Left ventricle myocardium inferior (tissue), 1 donor: ENCODE data around the gene MRFAP1L1. TPM values are rescaled to one million over a fixed set of nuclear protein-coding genes. Genes with fewer than 3 reads are reported as not detected.

ENCODE experiments used
- DNase-seq: peaks from one replicate; pipeline ENCODE4 v3.0.0-alpha.2; 2020
- H3K27ac ChIP-seq: fragments of 200-600 bp; replicated peaks from 2 replicates; pipeline ENCODE4 v1.8.0; 2021
- H3K27me3 ChIP-seq: fragments of 200-600 bp; 2 replicates; pipeline ENCODE4 v1.8.0; 2021; ENCODE audit warnings: low read depth
- H3K36me3 ChIP-seq: fragments of 200-600 bp; 2 replicates; pipeline ENCODE4 v1.8.0; 2021
- H3K4me1 ChIP-seq: fragments of 200-600 bp; 2 replicates; pipeline ENCODE4 v1.8.0; 2021
- H3K4me3 ChIP-seq: fragments of 200-600 bp; 2 replicates; pipeline ENCODE4 v1.8.0; 2021; ENCODE audit warnings: mild to moderate bottlenecking, moderate library complexity
- H3K9me3 ChIP-seq: fragments of 200-600 bp; replicated peaks from 2 replicates; pipeline ENCODE4 v1.8.0; 2021
- intact Hi-C: fragments of 100-400 bp; cut with micrococcal nuclease; formaldehyde crosslinking; loops from one replicate; pipeline ENCODE4 v1.11.0; 2022
- total RNA-seq: library from RNA; stranded (reverse); fragmentation: NEBNext Ultra II Directional; extraction: Animal tissue kit (Norgen Biotek cat#: 25700); gene quantifications from one replicate; pipeline ENCODE4 v1.2.1, GENCODE V29; 2021
- TF ChIP-seq, protein P1 (sequence below): fragments of 200-600 bp; IDR thresholded peaks from 2 replicates; pipeline ENCODE4 v1.8.0; 2021; ENCODE audit warnings: antibody characterized with exemption, mild to moderate bottlenecking, borderline replicate concordance
- donor health status: DM: no; HTN: yes; CAD: no; lungs with severe emphysema.

MRFAP1L1 gene
- total RNA-seq, 1 donor from 2014 or later, result 41.5 TPM

DNA sequence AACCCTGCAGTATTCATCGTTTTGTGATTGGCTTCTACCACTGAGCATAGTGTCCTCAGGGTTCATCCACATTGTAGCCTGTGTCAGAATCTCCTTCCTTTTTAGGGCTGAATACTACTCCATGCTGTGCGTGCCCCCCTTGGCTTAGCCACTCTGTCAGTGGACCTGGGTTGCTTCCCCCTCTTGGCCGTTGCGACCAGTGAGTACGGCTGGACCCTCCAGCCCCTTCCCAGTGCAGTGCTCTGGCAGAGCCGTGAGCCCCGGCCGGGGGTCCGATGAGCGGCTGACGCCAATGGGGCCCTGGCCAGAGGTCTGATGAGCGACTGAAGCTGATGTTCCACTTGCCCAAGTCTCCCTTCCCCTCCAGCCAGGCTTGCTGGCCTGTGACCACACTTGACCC, 13.2 kb upstream of the MRFAP1L1 start:
- Histone ChIP-seq H3K4me3 (no peak overlapping the region), H3K27ac (no peak overlapping the region), H3K9me3 (no peaks in the 10 kb centered on the region), H3K4me1 (peaks cover 18% of the 10 kb centered on the region), H3K36me3 (no peaks in the 10 kb centered on the region), H3K27me3 (no peaks in the 10 kb centered on the region)
- intact Hi-C loops, result loop anchor here (10.0 kb wide), 1 partner anchor 332 kb away; no protein-coding TSS in a partner anchor
- DNase-seq, result no peak
- TF ChIP-seq, protein P1, sequence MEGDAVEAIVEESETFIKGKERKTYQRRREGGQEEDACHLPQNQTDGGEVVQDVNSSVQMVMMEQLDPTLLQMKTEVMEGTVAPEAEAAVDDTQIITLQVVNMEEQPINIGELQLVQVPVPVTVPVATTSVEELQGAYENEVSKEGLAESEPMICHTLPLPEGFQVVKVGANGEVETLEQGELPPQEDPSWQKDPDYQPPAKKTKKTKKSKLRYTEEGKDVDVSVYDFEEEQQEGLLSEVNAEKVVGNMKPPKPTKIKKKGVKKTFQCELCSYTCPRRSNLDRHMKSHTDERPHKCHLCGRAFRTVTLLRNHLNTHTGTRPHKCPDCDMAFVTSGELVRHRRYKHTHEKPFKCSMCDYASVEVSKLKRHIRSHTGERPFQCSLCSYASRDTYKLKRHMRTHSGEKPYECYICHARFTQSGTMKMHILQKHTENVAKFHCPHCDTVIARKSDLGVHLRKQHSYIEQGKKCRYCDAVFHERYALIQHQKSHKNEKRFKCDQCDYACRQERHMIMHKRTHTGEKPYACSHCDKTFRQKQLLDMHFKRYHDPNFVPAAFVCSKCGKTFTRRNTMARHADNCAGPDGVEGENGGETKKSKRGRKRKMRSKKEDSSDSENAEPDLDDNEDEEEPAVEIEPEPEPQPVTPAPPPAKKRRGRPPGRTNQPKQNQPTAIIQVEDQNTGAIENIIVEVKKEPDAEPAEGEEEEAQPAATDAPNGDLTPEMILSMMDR, result no peak

DNA sequence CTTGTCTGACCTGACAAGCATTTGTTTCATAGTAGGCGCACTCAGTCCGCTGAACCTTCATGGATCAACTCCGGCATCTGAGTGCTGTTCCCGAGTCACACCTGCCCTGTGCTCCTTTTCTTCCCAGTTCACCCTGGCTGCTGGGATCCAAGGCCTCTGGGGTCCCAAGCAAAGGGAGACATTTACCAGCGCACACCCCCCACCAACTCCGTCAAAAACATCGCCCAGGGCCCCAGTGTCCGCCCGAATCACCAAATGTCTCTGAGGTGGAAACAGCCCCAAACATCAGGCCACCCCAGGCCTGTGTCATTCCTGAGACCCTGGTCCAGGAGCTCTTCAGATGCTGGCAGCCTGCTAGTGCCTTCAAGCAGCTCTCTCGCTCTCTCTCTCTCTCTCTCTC, 11.5 kb upstream of the MRFAP1L1 start:
- Histone ChIP-seq H3K4me3 (no peak overlapping the region), H3K27me3 (no peaks in the 10 kb centered on the region), H3K36me3 (no peaks in the 10 kb centered on the region), H3K4me1 (peaks cover 34% of the 10 kb centered on the region), H3K27ac (no peak overlapping the region), H3K9me3 (no peaks in the 10 kb centered on the region)
- intact Hi-C loops, result loop anchor here (10.0 kb wide), 1 partner anchor 334 kb away; no protein-coding TSS in a partner anchor
- no peak for DNase-seq
- TF ChIP-seq, protein P1, result no peak

DNA sequence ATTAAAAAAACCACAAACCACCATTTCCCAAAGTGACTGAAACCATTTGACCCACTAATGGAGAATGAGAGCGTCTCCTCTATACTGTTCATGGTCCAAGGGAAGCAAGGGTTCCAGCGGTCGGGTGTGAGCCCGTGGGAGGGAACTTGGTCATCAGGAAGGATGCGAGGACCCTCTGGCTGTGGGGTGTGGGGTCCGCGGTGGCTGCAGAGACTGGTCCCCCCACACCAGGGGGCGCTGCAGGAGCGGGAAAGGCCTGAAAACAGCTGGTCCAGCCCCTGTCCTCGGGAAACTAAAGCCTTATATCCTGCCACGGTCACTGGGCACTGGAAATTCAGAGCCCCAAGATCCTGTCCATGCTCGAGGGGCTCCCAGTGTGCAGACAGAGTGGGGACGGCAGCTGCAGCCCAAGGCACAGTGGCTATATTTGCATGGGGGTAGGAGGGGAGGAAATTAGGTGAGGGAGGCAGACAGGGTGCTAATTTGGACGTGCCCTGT, 10.6 kb upstream of the MRFAP1L1 start:
- DNase-seq, result peak; percentile 83
- intact Hi-C loops, result loop anchor here (10.0 kb wide), 1 partner anchor 335 kb away; no protein-coding TSS in a partner anchor
- Histone ChIP-seq H3K4me3 (no peak overlapping the region), H3K4me1 (peaks cover 39% of the 10 kb centered on the region), H3K36me3 (no peaks in the 10 kb centered on the region), H3K27ac (no peak overlapping the region), H3K9me3 (no peaks in the 10 kb centered on the region), H3K27me3 (no peaks in the 10 kb centered on the region)
- TF ChIP-seq, protein P1, result peak; percentile 93

DNA sequence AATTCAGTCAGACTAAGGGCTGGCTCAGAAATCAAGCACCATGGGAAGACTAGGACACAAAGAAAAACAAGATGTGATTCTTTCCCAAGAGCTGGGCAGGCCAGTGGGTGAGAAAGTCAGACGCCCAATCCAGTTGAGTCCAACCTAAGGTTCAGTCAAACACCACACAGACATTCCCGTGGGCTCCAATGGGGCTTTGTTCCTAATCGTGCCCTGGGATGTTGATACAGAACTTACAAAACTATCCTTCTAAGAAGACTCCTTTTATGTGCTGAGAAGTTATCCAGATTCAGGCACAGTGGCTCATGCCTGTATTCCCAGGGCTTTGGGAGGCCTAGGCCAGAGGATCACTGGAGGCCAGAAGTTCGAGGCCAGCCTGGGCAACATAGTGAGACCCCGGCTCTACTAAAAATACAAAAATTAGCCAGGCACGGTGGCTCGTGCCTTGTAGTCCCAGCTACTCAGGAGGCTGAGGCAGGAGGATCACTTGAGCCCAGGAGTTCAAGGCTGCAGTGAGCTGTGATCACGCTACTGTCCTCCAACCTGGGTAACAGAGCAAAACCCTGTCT, 10.0 kb upstream of the MRFAP1L1 start:
- no peaks in the 10 kb centered on the region for H3K27me3 ChIP-seq
- H3K4me3 ChIP-seq, result no peak overlapping the region
- DNase-seq, result no peak
- no peaks in the 10 kb centered on the region for H3K9me3 ChIP-seq
- intact Hi-C loops, result loop anchor here (5.0 to 10.0 kb wide), 2 partner anchors 153 to 335 kb away; no protein-coding TSS in a partner anchor
- peaks cover 41% of the 10 kb centered on the region for H3K4me1 ChIP-seq
- no peaks in the 10 kb centered on the region for H3K36me3 ChIP-seq
- H3K27ac ChIP-seq, result no peak overlapping the region
- TF ChIP-seq, protein P1, result no peak

DNA sequence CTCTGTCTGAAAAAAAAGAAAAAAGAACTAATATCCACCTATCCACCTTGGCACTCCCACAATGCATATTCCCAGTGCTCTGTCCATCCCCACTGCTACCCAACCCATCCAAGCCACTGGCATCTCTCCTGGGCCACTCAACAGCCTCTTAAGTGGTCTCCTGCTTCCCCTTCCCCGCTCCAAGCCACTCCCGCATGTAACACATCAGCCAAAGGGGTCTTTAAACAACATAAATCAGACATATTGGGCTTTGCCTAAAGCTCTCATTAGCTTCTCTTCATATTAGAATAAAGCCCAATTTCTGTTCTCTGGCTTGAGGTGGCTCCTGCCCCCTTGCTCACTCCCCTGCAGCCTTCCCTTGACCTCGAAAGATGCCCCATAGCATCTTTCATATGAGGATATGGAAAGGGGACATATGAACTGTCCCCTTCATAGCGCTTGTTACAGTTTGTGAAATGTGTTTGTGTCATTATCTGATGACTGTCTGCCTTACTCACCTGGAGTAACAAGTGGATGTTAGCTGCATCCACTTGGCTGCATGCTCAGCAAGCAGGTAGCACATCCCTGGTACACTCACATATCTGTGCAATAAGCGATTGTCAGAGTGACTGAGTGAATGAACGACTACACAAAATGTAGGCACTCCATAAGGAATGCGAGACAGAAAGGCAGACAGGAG, 9.4 kb upstream of the MRFAP1L1 start:
- Histone ChIP-seq H3K9me3 (no peaks in the 10 kb centered on the region), H3K27me3 (no peaks in the 10 kb centered on the region), H3K36me3 (no peaks in the 10 kb centered on the region), H3K4me1 (peaks cover 41% of the 10 kb centered on the region), H3K27ac (no peak overlapping the region), H3K4me3 (no peak overlapping the region)
- no peak for DNase-seq
- intact Hi-C loops, result loop anchor here (5.0 kb wide), 1 partner anchor 153 kb away; no protein-coding TSS in a partner anchor
- TF ChIP-seq, protein P1, result no peak
